ENCODE data around the gene SNU13. TPM values are rescaled to one million over a fixed set of nuclear protein-coding genes. Genes with fewer than 3 reads are reported as not detected.
A peak's percentile ranks its signal among the peaks of the same experiment; 100 is the strongest.
"Not testable (repeated sequence)": the region's sequence is repeated elsewhere in the genome, so short reads cannot be mapped to it uniquely, and the experiment has no call there.

SNU13 gene
- 100 to 1,000 TPM in 2 of 4 donors, 10 to 100 TPM in 2; 69.8 to 121 (median 99.0) TPM for total RNA-seq
- 100 to 1,000 TPM; 103 to 146 (median 125) TPM for polyA plus RNA-seq

- no peaks in the 10 kb centered on the region for H3K27me3 ChIP-seq
- H3K4me3 ChIP-seq, result peak within 1 kb of the TSS; percentile 57 to 81 (median 74)
- TF ChIP-seq CTCF (IDR thresholded peaks at IDR 0.05), result peak in 1 of 4 experiments; percentile 18
- peak; percentile 88 to 96 (median 94) for TF ChIP-seq POLR2AphosphoS5 (IDR thresholded peaks at IDR 0.05)
- TF ChIP-seq EP300 (IDR thresholded peaks at IDR 0.05), result peak in 2 of 4 donors; percentile 9 to 58
- peak; percentile 68 to 85 for TF ChIP-seq POLR2A (IDR thresholded peaks at IDR 0.05)
- no peaks in the 10 kb centered on the region for H3K9me3 ChIP-seq
- peaks cover 0 to 6% (median 0%) of the 10 kb centered on the region in 4 donors for H3K36me3 ChIP-seq
- peak within 1 kb of the TSS; percentile 88 to 97 (median 94) for H3K27ac ChIP-seq
- DNase-seq, result peak; percentile 97
- 0% methylated on average over 62 of the region's 62 CpGs for WGBS, 2 donors
- H3K4me1 ChIP-seq, result peaks cover 0 to 24% (median 16%) of the 10 kb centered on the region in 4 donors
- intact Hi-C loops (cut with DNase I), result loop anchor here (10.0 kb wide), 1 partner anchor 386 kb away; the partner anchor contains the start of genes NAGA, PHETA2 and SMDT1
Observed at GRCh38 chr22:41688365-41689211, at the start of gene SNU13. TSS of gene SNU13 (minus strand) at chr22:41688867. CDS start at chr22:41688796, 71 bp downstream.

GRCh38 chr22:41733241-41733640 lies 44.6 kb upstream of the SNU13 start:
- WGBS, 2 donors, result 94 to 96% methylated on average over 4 of the region's 4 CpGs

GRCh38 chr22:41732096-41732772 lies 43.6 kb upstream of the SNU13 start:
- H3K4me3 ChIP-seq, result no peak overlapping the region
- TF ChIP-seq POLR2A (IDR thresholded peaks at IDR 0.05) (no peak), EP300 (IDR thresholded peaks at IDR 0.05) (no peak), POLR2AphosphoS5 (IDR thresholded peaks at IDR 0.05) (no peak), CTCF (IDR thresholded peaks at IDR 0.05) (no peak)
- WGBS, 2 donors, result 86 to 94% methylated on average over 7 of the region's 7 CpGs
- intact Hi-C loops (cut with DNase I), result no loop called here
- no peak for DNase-seq
- H3K36me3 ChIP-seq, result no peaks in the 10 kb centered on the region
- H3K27me3 ChIP-seq, result no peaks in the 10 kb centered on the region
- no peak overlapping the region for H3K27ac ChIP-seq
- no peaks in the 10 kb centered on the region for H3K4me1 ChIP-seq
- H3K9me3 ChIP-seq, result no peaks in the 10 kb centered on the region

More at GRCh38 chr22:41733241-41733640, 44.6 kb upstream of the SNU13 start:
- H3K4me3 ChIP-seq; H3K4me1 ChIP-seq; DNase-seq; intact Hi-C loops (cut with DNase I); H3K9me3 ChIP-seq; H3K36me3 ChIP-seq; H3K27ac ChIP-seq; H3K27me3 ChIP-seq: not testable (repeated sequence)

GRCh38 chr22:41731609-41732008 lies 42.9 kb upstream of the SNU13 start:
- Histone ChIP-seq H3K9me3 (no peaks in the 10 kb centered on the region), H3K4me1 (no peaks in the 10 kb centered on the region), H3K36me3 (no peaks in the 10 kb centered on the region), H3K27me3 (no peaks in the 10 kb centered on the region), H3K27ac (no peak overlapping the region), H3K4me3 (no peak overlapping the region)
- no peak for TF ChIP-seq POLR2AphosphoS5 (IDR thresholded peaks at IDR 0.05)
- no peak for TF ChIP-seq EP300 (IDR thresholded peaks at IDR 0.05)
- no peak for TF ChIP-seq CTCF (IDR thresholded peaks at IDR 0.05)
- TF ChIP-seq POLR2A (IDR thresholded peaks at IDR 0.05), result no peak
- DNase-seq, result no peak
- WGBS, 2 donors, result 90 to 95% methylated on average over 2 of the region's 2 CpGs
- intact Hi-C loops (cut with DNase I), result no loop called here

GRCh38 chr22:41725510-41726110 lies 36.9 kb upstream of the SNU13 start:
- TF ChIP-seq POLR2A (IDR thresholded peaks at IDR 0.05) (no peak), POLR2AphosphoS5 (IDR thresholded peaks at IDR 0.05) (no peak), CTCF (IDR thresholded peaks at IDR 0.05) (no peak), EP300 (IDR thresholded peaks at IDR 0.05) (no peak)
- no peaks in the 10 kb centered on the region for H3K4me1 ChIP-seq
- H3K27me3 ChIP-seq, result no peaks in the 10 kb centered on the region
- H3K27ac ChIP-seq, result no peak overlapping the region
- no peak for DNase-seq
- H3K4me3 ChIP-seq, result no peak overlapping the region
- intact Hi-C loops (cut with DNase I), result no loop called here
- no peaks in the 10 kb centered on the region for H3K36me3 ChIP-seq
- H3K9me3 ChIP-seq, result no peaks in the 10 kb centered on the region
- WGBS, 2 donors, result 88 to 90% methylated on average over 9 of the region's 9 CpGs

All from sigmoid colon (tissue), 7 donors.